ENCODE data around the gene TSPY8.
"Not testable (repeated sequence)": the region's sequence is repeated elsewhere in the genome, so short reads cannot be mapped to it uniquely, and the experiment has no call there.

TSPY8 gene

GRCh38 chrY:9357497-9357896, at the start of gene TSPY8:
TSS of gene TSPY8 (plus strand) at chrY:9357797. CDS start at chrY:9357843, 46 bp downstream.
- DNase-seq (ENCODE audit: low spot score): not testable (repeated sequence)

GRCh38 chrY:9320996-9321395, 36.6 kb upstream of the TSPY8 start:
- no peak for DNase-seq (ENCODE audit: low spot score)

- DNase-seq (ENCODE audit: low spot score): not testable (repeated sequence)
Observed at GRCh38 chrY:9337164-9337563, 20.4 kb upstream of the TSPY8 start, which contains the start of gene TSPY4. TSS of gene TSPY4 (plus strand) at chrY:9337464. CDS start at chrY:9337510, 46 bp downstream.

- DNase-seq (ENCODE audit: low spot score): not testable (repeated sequence)
Observed at GRCh38 chrY:9396527-9396926, 38.9 kb downstream of the TSPY8 start.

- DNase-seq (ENCODE audit: low spot score): not testable (repeated sequence)
Observed at GRCh38 chrY:9398121-9398520, 40.5 kb downstream of the TSPY8 start, which contains the start of gene TSPY3. TSS of gene TSPY3 (plus strand) at chrY:9398421. CDS start at chrY:9398467, 46 bp downstream.

Data from CD4-positive, alpha-beta T cell treated with Interleukin-2 at 100 ng/mL for 4 hours (primary cell).